ENCODE results near the gene STUB1. TPM values are rescaled to one million over a fixed set of nuclear protein-coding genes. Genes with fewer than 3 reads are reported as not detected.

The STUB1 gene
- 453 and 482 TPM in 2 replicates for total RNA-seq (2014; rRNA removed; shearing (Covaris generic); ENCODE audit: low replicate concordance)

GRCh38 chr16:679814-680624, at the start of gene STUB1:
STUB1 (plus strand) TSS chr16:680410; CDS start chr16:680526, 116 bp downstream.
- peak; percentile 92 for DNase-seq (ENCODE audit: low read depth)
- in situ Hi-C loops (cut with HindIII; ENCODE audit: low pct_unique_long_range_greater_than_20kb, low sequenced_read_pairs), result no loop called here

GRCh38 chr16:630815-631405, 49.3 kb upstream of the STUB1 start, which contains the start of gene WFIKKN1:
WFIKKN1 (plus strand) TSS chr16:630985; CDS start chr16:631254, 269 bp downstream.
- in situ Hi-C loops (cut with HindIII; ENCODE audit: low pct_unique_long_range_greater_than_20kb, low sequenced_read_pairs), result no loop called here
- no peak for DNase-seq (ENCODE audit: low read depth)

- in situ Hi-C loops (cut with HindIII; ENCODE audit: low pct_unique_long_range_greater_than_20kb, low sequenced_read_pairs), result no loop called here
- no peak for DNase-seq (ENCODE audit: low read depth)
Measured at GRCh38 chr16:631808-632358, 48.3 kb upstream of the STUB1 start.

- no peak for DNase-seq (ENCODE audit: low read depth)
- in situ Hi-C loops (cut with HindIII; ENCODE audit: low pct_unique_long_range_greater_than_20kb, low sequenced_read_pairs), result no loop called here
Measured at GRCh38 chr16:632486-633335, 47.5 kb upstream of the STUB1 start.

GRCh38 chr16:633336-634050, 46.7 kb upstream of the STUB1 start:
- no peak for DNase-seq (ENCODE audit: low read depth)
- in situ Hi-C loops (cut with HindIII; ENCODE audit: low pct_unique_long_range_greater_than_20kb, low sequenced_read_pairs), result no loop called here

- in situ Hi-C loops (cut with HindIII; ENCODE audit: low pct_unique_long_range_greater_than_20kb, low sequenced_read_pairs), result no loop called here
- no peak for DNase-seq (ENCODE audit: low read depth)
Measured at GRCh38 chr16:634051-634670, 46.0 kb upstream of the STUB1 start.

- no peak for DNase-seq (ENCODE audit: low read depth)
- in situ Hi-C loops (cut with HindIII; ENCODE audit: low pct_unique_long_range_greater_than_20kb, low sequenced_read_pairs), result no loop called here
Measured at GRCh38 chr16:634996-635395, 45.2 kb upstream of the STUB1 start.

GRCh38 chr16:635573-636205, 44.5 kb upstream of the STUB1 start:
- in situ Hi-C loops (cut with HindIII; ENCODE audit: low pct_unique_long_range_greater_than_20kb, low sequenced_read_pairs), result no loop called here
- no peak for DNase-seq (ENCODE audit: low read depth)

GRCh38 chr16:636206-637080, 43.8 kb upstream of the STUB1 start, which contains the start of gene METTL26:
METTL26 (minus strand) TSS chr16:636305; CDS start chr16:636290, 15 bp downstream.
- in situ Hi-C loops (cut with HindIII; ENCODE audit: low pct_unique_long_range_greater_than_20kb, low sequenced_read_pairs), result no loop called here
- peak; percentile 97 for DNase-seq (ENCODE audit: low read depth)

- no peak for DNase-seq (ENCODE audit: low read depth)
Measured at GRCh38 chr16:637081-638018, 42.9 kb upstream of the STUB1 start.

GRCh38 chr16:638034-638543, 42.1 kb upstream of the STUB1 start:
- DNase-seq (ENCODE audit: low read depth), result no peak
- in situ Hi-C loops (cut with HindIII; ENCODE audit: low pct_unique_long_range_greater_than_20kb, low sequenced_read_pairs), result no loop called here

More at GRCh38 chr16:637081-638018, 42.9 kb upstream of the STUB1 start:
- in situ Hi-C loops (cut with HindIII; ENCODE audit: low pct_unique_long_range_greater_than_20kb, low sequenced_read_pairs), result no loop called here

- in situ Hi-C loops (cut with HindIII; ENCODE audit: low pct_unique_long_range_greater_than_20kb, low sequenced_read_pairs), result no loop called here
- no peak for DNase-seq (ENCODE audit: low read depth)
Measured at GRCh38 chr16:638836-639235, 41.4 kb upstream of the STUB1 start.

GRCh38 chr16:640614-641013, 39.6 kb upstream of the STUB1 start:
- in situ Hi-C loops (cut with HindIII; ENCODE audit: low pct_unique_long_range_greater_than_20kb, low sequenced_read_pairs), result no loop called here
- DNase-seq (ENCODE audit: low read depth), result no peak

- in situ Hi-C loops (cut with HindIII; ENCODE audit: low pct_unique_long_range_greater_than_20kb, low sequenced_read_pairs), result no loop called here
- DNase-seq (ENCODE audit: low read depth), result peak; percentile 88
Measured at GRCh38 chr16:641326-642188, 38.7 kb upstream of the STUB1 start, which contains the start of gene MCRIP2. MCRIP2 (plus strand) TSS chr16:641828; CDS start chr16:641992, 164 bp downstream.
